IMR-90 (cell line): ENCODE data around the gene LTB4R. TPM values are rescaled to one million over a fixed set of nuclear protein-coding genes. Genes with fewer than 3 reads are reported as not detected.

ENCODE experiments used
- ATAC-seq: fragments of 200-7000 bp; cut with Tn5 transposase; 2 replicates; pipeline ENCODE4 v1.9.1; 2020; ENCODE audit warnings: low read depth, mild to moderate bottlenecking, moderate library complexity
- BruUV-seq: library from RNA; stranded (reverse); fragments of 400-500 nt; replicated peaks from 2 replicates; lab custom pipeline; 2021; lab: Mats Ljungman, UMichigan
- CTCF ChIA-PET: fragments of 300-600 bp; formaldehyde crosslinking; extraction: SDS; loops from one replicate; lab custom pipeline; 2021; ENCODE audit warnings: antibody characterized with exemption; lab: Yijun Ruan, JAX
- POLR2A ChIA-PET: fragments of 300-600 bp; sonication (Branson Sonifier 250); formaldehyde crosslinking; loops from one replicate; lab custom pipeline; 2022; ENCODE audit warnings: antibody characterized with exemption; ENCODE audit not compliant: unreplicated experiment; lab: Charles Lee
- DNase-seq: peaks from one replicate; pipeline ENCODE4 v3.0.0; 2013
- H2AFZ ChIP-seq: replicated peaks from 2 replicates; pipeline ENCODE3; 2013; ENCODE audit warnings: low read length, mild to moderate bottlenecking; ENCODE audit not compliant: poor library complexity
- H2AK5ac ChIP-seq: 2 replicates; pipeline ENCODE4 v1.6.1; 2013; ENCODE audit warnings: low read depth, low read length, inconsistent platforms
- H2AK9ac ChIP-seq: replicated peaks from 2 replicates; pipeline ENCODE3; 2013; ENCODE audit warnings: mild to moderate bottlenecking, low read depth, low read length, moderate library complexity; ENCODE audit not compliant: poor library complexity
- H2BK120ac ChIP-seq: 2 replicates; pipeline ENCODE4 v1.6.1; 2013; ENCODE audit warnings: low read depth, low read length, inconsistent platforms
- H2BK15ac ChIP-seq: 3 replicates; pipeline ENCODE4 v1.6.1; 2013; ENCODE audit warnings: low read depth, low read length, inconsistent platforms
- H2BK20ac ChIP-seq: 2 replicates; pipeline ENCODE4 v1.6.1; 2013; ENCODE audit warnings: low read depth, mild to moderate bottlenecking, inconsistent platforms, low read length, moderate library complexity
- H2BK5ac ChIP-seq: 2 replicates; pipeline ENCODE4 v1.6.1; 2013; ENCODE audit warnings: mild to moderate bottlenecking, low read depth, low read length, inconsistent platforms; ENCODE audit not compliant: poor library complexity, severe bottlenecking
- H3K14ac ChIP-seq: replicated peaks from 2 replicates; pipeline ENCODE4 v1.6.1; 2013; ENCODE audit warnings: low read depth, low read length, inconsistent platforms
- H3K18ac ChIP-seq: 2 replicates; pipeline ENCODE4 v1.6.1; 2013; ENCODE audit warnings: low read depth, low read length, control low read depth
- H3K23ac ChIP-seq: 2 replicates; pipeline ENCODE4 v1.6.1; 2013; ENCODE audit warnings: low read depth, low read length, inconsistent platforms
- H3K27ac ChIP-seq: 2 replicates; pipeline ENCODE4 v1.5.1; 2013; ENCODE audit warnings: mild to moderate bottlenecking, control low read depth, low read length; ENCODE audit not compliant: insufficient read depth
- H3K27me3 ChIP-seq: 2 replicates; pipeline ENCODE4 v1.6.1; 2013; ENCODE audit warnings: low read length; ENCODE audit not compliant: control insufficient read depth, insufficient read depth
- H3K36me3 ChIP-seq: 2 replicates; pipeline ENCODE4 v1.6.1; 2013; ENCODE audit warnings: low read length, mixed read lengths; ENCODE audit not compliant: control insufficient read depth, insufficient read depth
- H3K4ac ChIP-seq: 2 replicates; pipeline ENCODE4 v1.6.1; 2013; ENCODE audit warnings: low read depth, low read length, inconsistent platforms
- H3K4me1 ChIP-seq: 2 replicates; pipeline ENCODE4 v1.6.1; 2013; ENCODE audit warnings: low read length, mixed read lengths; ENCODE audit not compliant: control insufficient read depth, insufficient read depth
- H3K4me2 ChIP-seq: 2 replicates; pipeline ENCODE4 v1.6.1; 2013; ENCODE audit warnings: low read depth, mild to moderate bottlenecking, control low read depth, low read length, moderate library complexity
- H3K4me3 ChIP-seq: 2 replicates; pipeline ENCODE4 v1.5.1; 2013; ENCODE audit warnings: low read depth, mild to moderate bottlenecking, control low read depth, low read length, moderate library complexity; ENCODE audit not compliant: insufficient read depth
- H3K56ac ChIP-seq: 2 replicates; pipeline ENCODE4 v1.6.1; 2013; ENCODE audit warnings: low read length, inconsistent platforms; ENCODE audit not compliant: insufficient read depth; ENCODE audit errors: extremely low read depth
- H3K79me1 ChIP-seq, 2 experiments: 2 replicates each; pipeline ENCODE4 v1.6.1; 2013; ENCODE audit warnings: low read length in 2 of 2, inconsistent platforms in 1 of 2, low read depth in 1 of 2
- H3K9ac ChIP-seq: 2 replicates; pipeline ENCODE4 v1.6.1; 2013; ENCODE audit warnings: low read depth, low read length, control low read depth
- H3K9me1 ChIP-seq: 2 replicates; pipeline ENCODE4 v1.6.1; 2013; ENCODE audit warnings: low read length, inconsistent platforms; ENCODE audit not compliant: insufficient read depth
- H3K9me3 ChIP-seq: 2 replicates; pipeline ENCODE4 v1.6.1; 2013; ENCODE audit warnings: low read length; ENCODE audit not compliant: control insufficient read depth, insufficient read depth
- H4K20me1 ChIP-seq: 2 replicates; pipeline ENCODE4 v1.6.1; 2013; ENCODE audit warnings: low read length, inconsistent platforms; ENCODE audit not compliant: insufficient read depth
- H4K5ac ChIP-seq: 2 replicates; pipeline ENCODE4 v1.6.1; 2013; ENCODE audit warnings: mild to moderate bottlenecking, low read depth, low read length, control low read depth
- H4K8ac ChIP-seq, 2 experiments: 2 replicates each; pipeline ENCODE4 v1.6.1; 2013; ENCODE audit warnings: low read depth in 2 of 2, low read length in 2 of 2, control low read depth in 1 of 2, inconsistent platforms in 1 of 2
- H4K91ac ChIP-seq: 2 replicates; pipeline ENCODE4 v1.6.1; 2013; ENCODE audit warnings: low read depth, low read length, inconsistent platforms; ENCODE audit not compliant: insufficient read depth
- BHLHE40 ChIP-seq: fragments of 150-350 bp; IDR thresholded peaks from 2 replicates; pipeline ENCODE4 v1.6.1; 2016; ENCODE audit warnings: mild to moderate bottlenecking, low read depth, low read length
- CEBPB ChIP-seq: IDR thresholded peaks from 2 replicates; pipeline ENCODE4 v1.6.1; 2012; ENCODE audit warnings: low read depth, low read length, improper control_type of control experiment
- CHD1 ChIP-seq: IDR thresholded peaks from 2 replicates; pipeline ENCODE4 v1.6.1; 2012; ENCODE audit warnings: low read depth, low read length, improper control_type of control experiment
- CTCF ChIP-seq: conservative IDR thresholded peaks from 2 replicates; pipeline ENCODE4 v1.5.1; 2012; ENCODE audit warnings: mild to moderate bottlenecking, low read depth, low read length, improper control_type of control experiment
- ELK1 ChIP-seq: fragments of 150-350 bp; IDR thresholded peaks from 2 replicates; pipeline ENCODE4 v1.6.1; 2016; ENCODE audit warnings: low read depth, mild to moderate bottlenecking, low read length, moderate library complexity, borderline replicate concordance
- FOS ChIP-seq: fragments of 150-350 bp; IDR thresholded peaks from 2 replicates; pipeline ENCODE4 v1.6.1; 2016; ENCODE audit warnings: low read depth, low read length
- MAFK ChIP-seq: IDR thresholded peaks from 2 replicates; pipeline ENCODE4 v1.6.1; 2012; ENCODE audit warnings: low read depth, low read length, improper control_type of control experiment
- MAZ ChIP-seq: IDR thresholded peaks from 2 replicates; pipeline ENCODE4 v1.6.1; 2012; ENCODE audit warnings: low read depth, mild to moderate bottlenecking, low read length, improper control_type of control experiment, moderate library complexity, borderline replicate concordance
- MXI1 ChIP-seq: IDR thresholded peaks from 2 replicates; pipeline ENCODE4 v1.6.1; 2012; ENCODE audit warnings: low read depth, mild to moderate bottlenecking, low read length, moderate library complexity, borderline replicate concordance
- NFE2L2 ChIP-seq: fragments of 150-350 bp; IDR thresholded peaks from 2 replicates; pipeline ENCODE4 v1.6.1; 2016; ENCODE audit warnings: low read depth, mild to moderate bottlenecking, low read length
- POLR2A ChIP-seq: IDR thresholded peaks from 2 replicates; pipeline ENCODE4 v1.6.1; 2012; ENCODE audit warnings: mild to moderate bottlenecking, low read depth, low read length
- RAD21 ChIP-seq: IDR thresholded peaks from 2 replicates; pipeline ENCODE4 v1.6.1; 2012; ENCODE audit warnings: low read length, improper control_type of control experiment
- RCOR1 ChIP-seq: IDR thresholded peaks from 2 replicates; pipeline ENCODE4 v1.6.1; 2012; ENCODE audit warnings: mild to moderate bottlenecking, low read length, improper control_type of control experiment; ENCODE audit not compliant: insufficient replicate concordance
- RFX5 ChIP-seq: IDR thresholded peaks from 2 replicates; pipeline ENCODE4 v1.8.0; 2012; ENCODE audit warnings: low read depth, mild to moderate bottlenecking, low read length, moderate library complexity
- SMC3 ChIP-seq: fragments of 150-350 bp; IDR thresholded peaks from 2 replicates; pipeline ENCODE4 v1.6.1; 2016; ENCODE audit warnings: low read depth, mild to moderate bottlenecking, antibody characterized with exemption, low read length, moderate library complexity
- USF2 ChIP-seq: fragments of 150-350 bp; IDR thresholded peaks from 2 replicates; pipeline ENCODE4 v1.6.1; 2017; ENCODE audit warnings: mild to moderate bottlenecking, antibody characterized with exemption, low read length, low read depth
- WGBS, 2 experiments: methylation state at CpG; one replicate each; pipeline versions ENCODE4 v1.1.5 to v1.1.7; 2013; ENCODE audit warnings: missing lambda C conversion rate in 2 of 2; ENCODE audit not compliant: insufficient read length in 1 of 2; ENCODE audit errors: extremely low coverage in 2 of 2; 5-methylcytosine and 5-hydroxymethylcytosine counted together
- dilution Hi-C: fragments of 300-500 bp; cut with HindIII; formaldehyde crosslinking; loops from one replicate; pipeline ENCODE4 v1.14.3; 2018; ENCODE audit warnings: low sequenced_read_pairs; ENCODE audit not compliant: unreplicated experiment
- in situ Hi-C: fragments of 300-500 bp; cut with MboI; formaldehyde crosslinking; loops from 3 replicates; pipeline ENCODE4 v1.14.3; 2019; ENCODE audit warnings: low sequenced_read_pairs, inconsistent platforms, mixed read lengths
- intact Hi-C: fragments of 100-400 bp; cut with micrococcal nuclease; formaldehyde crosslinking; loops from 2 replicates; pipeline ENCODE4 v1.10.0; 2022
- polyA plus RNA-seq, 3 experiments: library from polyadenylated mRNA; depleted of rRNA; stranded (reverse); fragments of >200 nt; gene quantifications; 2 replicates each; pipeline ENCODE4 v1.2.3, GENCODE V29; 2012; ENCODE audit warnings: low replicate concordance in 1 of 3
- total RNA-seq: library from RNA; depleted of rRNA; stranded (reverse); fragments of >200 nt; gene quantifications from 2 replicates; pipeline ENCODE4 v1.2.3, GENCODE V29; 2012

LTB4R gene
- total and polyA plus RNA-seq, 2 of the 4 experiments (the other 2 are of a cell fraction): 0.18 to 2.3 TPM

- ChIA-PET CTCF (interaction anchor here (1.0 kb wide), 1 partner anchor 8 kb away, joined by 3 read pairs; no protein-coding TSS in a partner anchor), POLR2A (no interaction called here)
- Histone ChIP-seq H2BK15ac (no peak overlapping the region), H2AFZ (no peak overlapping the region), H3K56ac (no peak overlapping the region), H3K4me2 (no peak overlapping the region), H3K23ac (no peak overlapping the region), H4K20me1 (no peaks in the 10 kb centered on the region), H4K8ac (no peak overlapping the region), H4K5ac (no peak overlapping the region), H2AK9ac (peak overlapping the region; percentile 65), H2AK5ac (no peak overlapping the region), H3K27ac (no peak overlapping the region), H3K9ac (no peak overlapping the region), H3K9me3 (no peaks in the 10 kb centered on the region), H3K14ac (no peak overlapping the region), H2BK120ac (no peak overlapping the region), H3K9me1 (no peaks in the 10 kb centered on the region; the same call in 1 of the 2 replicates), H3K27me3 (peaks cover 41% of the 10 kb centered on the region), H2BK20ac (no peak overlapping the region), H3K4me1 (no peaks in the 10 kb centered on the region), H3K4me3 (no peak overlapping the region), H4K91ac (no peak overlapping the region), H3K4ac (no peak overlapping the region), H3K79me1 (no peaks in the 10 kb centered on the region), H2BK5ac (no peak overlapping the region), H3K18ac (no peak overlapping the region), H3K36me3 (no peaks in the 10 kb centered on the region)
- no TSS peak for BruUV-seq
- TF ChIP-seq CTCF (no peak), POLR2A (no peak), RFX5 (no peak), CEBPB (no peak), CHD1 (no peak), ELK1 (no peak), USF2 (no peak), NFE2L2 (no peak), FOS (no peak), MAZ (no peak), RAD21 (no peak), RCOR1 (no peak), MXI1 (no peak), BHLHE40 (no peak), MAFK (no peak), SMC3 (no peak)
- in situ Hi-C loops: no loop called here
- DNase-seq (no peak), ATAC-seq (no peak)
- WGBS, 2 experiments: 78% methylated on average over 1 of the region's 5 CpGs; no CpG with 5 or more reads in 1 of the 2 experiments
- dilution Hi-C loops: no loop called here
- intact Hi-C loops: no loop called here
Observed at GRCh38 chr14:24325041-24325530, 13.8 kb downstream of the LTB4R start.
